GM23338 (cell line): ENCODE results near the gene ATXN7. TPM values are rescaled to one million over a fixed set of nuclear protein-coding genes. Genes with fewer than 3 reads are reported as not detected.
A peak's percentile ranks its signal among the peaks of the same experiment; 100 is the strongest.

Source experiments
- ATAC-seq: fragments of 200-7000 bp; cut with Tn5 transposase; 3 replicates; pipeline ENCODE4 v1.9.1; 2020
- DNase-seq: peaks from one replicate; pipeline ENCODE4 v3.0.0-alpha.2; 2015; ENCODE audit warnings: low spot score
- H2AFZ ChIP-seq: fragments of 200-600 bp; sonication (generic); 2 replicates; pipeline ENCODE4 v1.8.0; 2016; ENCODE audit warnings: antibody characterized with exemption, mild to moderate bottlenecking, moderate library complexity
- H3F3A ChIP-seq: fragments of 200-600 bp; sonication (generic); replicated peaks from 2 replicates; pipeline ENCODE4 v1.8.0; 2017; ENCODE audit warnings: antibody characterized with exemption, mixed run types, low read depth
- H3K27ac ChIP-seq: fragments of 200-600 bp; sonication (generic); 2 replicates; pipeline ENCODE4 v1.6.1; 2016; ENCODE audit warnings: low read depth
- H3K27me3 ChIP-seq: fragments of 200-600 bp; sonication (generic); 2 replicates; pipeline ENCODE4 v1.8.0; 2016; ENCODE audit warnings: mild to moderate bottlenecking, mixed run types, moderate library complexity; ENCODE audit not compliant: insufficient read depth
- H3K36me3 ChIP-seq: fragments of 200-600 bp; sonication (generic); 2 replicates; pipeline ENCODE4 v1.8.0; 2016; ENCODE audit warnings: mild to moderate bottlenecking; ENCODE audit not compliant: insufficient read depth
- H3K4me1 ChIP-seq: fragments of 200-600 bp; sonication (generic); 2 replicates; pipeline ENCODE4 v1.8.0; 2016; ENCODE audit warnings: mild to moderate bottlenecking, moderate library complexity; ENCODE audit not compliant: insufficient read depth
- H3K4me2 ChIP-seq: fragments of 200-600 bp; sonication (generic); 2 replicates; pipeline ENCODE4 v1.7.1; 2017; ENCODE audit warnings: mixed run types
- H3K4me3 ChIP-seq: fragments of 200-600 bp; sonication (generic); 2 replicates; pipeline ENCODE4 v1.6.1; 2016; ENCODE audit warnings: mixed run types
- H3K79me2 ChIP-seq: fragments of 200-600 bp; sonication (generic); replicated peaks from 2 replicates; pipeline ENCODE4 v1.8.0; 2017; ENCODE audit warnings: mild to moderate bottlenecking; ENCODE audit not compliant: insufficient read depth
- H3K9me2 ChIP-seq: fragments of 200-600 bp; sonication (generic); 2 replicates; pipeline ENCODE4 v1.8.0; 2017; ENCODE audit not compliant: insufficient read depth
- H4K20me1 ChIP-seq: fragments of 200-600 bp; sonication (generic); replicated peaks from 2 replicates; pipeline ENCODE4 v1.8.0; 2017; ENCODE audit warnings: mild to moderate bottlenecking; ENCODE audit not compliant: insufficient read depth
- H3K27ac Mint-ChIP-seq: 2 replicates; pipeline ENCODE4 v1.8.0; 2020; ENCODE audit warnings: inconsistent platforms, mild to moderate bottlenecking, moderate library complexity, mixed read lengths
- H3K27me3 Mint-ChIP-seq: 3 replicates; pipeline ENCODE4 v1.8.0; 2022; ENCODE audit warnings: low read depth, mild to moderate bottlenecking, moderate library complexity, mixed read lengths, inconsistent platforms; ENCODE audit not compliant: insufficient read depth, poor library complexity
- H3K36me3 Mint-ChIP-seq: 3 replicates; pipeline ENCODE4 v1.8.0; 2021; ENCODE audit warnings: low read depth, mild to moderate bottlenecking, inconsistent platforms, moderate library complexity, mixed read lengths
- H3K4me1 Mint-ChIP-seq: 3 replicates; pipeline ENCODE4 v1.8.0; 2020; ENCODE audit warnings: mild to moderate bottlenecking, inconsistent platforms, mixed read lengths
- H3K4me3 Mint-ChIP-seq: 3 replicates; pipeline ENCODE4 v1.8.0; 2021; ENCODE audit warnings: moderate library complexity, mild to moderate bottlenecking, inconsistent platforms, mixed read lengths
- H3K9me3 Mint-ChIP-seq: 3 replicates; pipeline ENCODE4 v1.8.0; 2020; ENCODE audit warnings: moderate library complexity, mild to moderate bottlenecking, inconsistent platforms, mixed read lengths
- CREB1 ChIP-seq: fragments of 250-450 bp; sonication (Bioruptor Pico); IDR thresholded peaks from 2 replicates; pipeline ENCODE4 v1.5.0; 2020; ENCODE audit warnings: low read depth, mild to moderate bottlenecking, moderate library complexity
- CTCF ChIP-seq, 2 experiments: fragments of 200-600 bp in 1 of 2; sonication (generic) in 1 of 2; conservative IDR thresholded peaks; 2 replicates each; pipeline versions ENCODE4 v1.5.1 to v1.6.1; 2016 to 2017; ENCODE audit warnings: antibody characterized with exemption in 2 of 2, low read depth in 2 of 2, mild to moderate bottlenecking in 2 of 2, moderate library complexity in 1 of 2
- EZH2 ChIP-seq: fragments of 200-600 bp; sonication (generic); IDR thresholded peaks from one replicate; pipeline ENCODE4 v1.8.0; 2017; ENCODE audit warnings: antibody characterized with exemption, mild to moderate bottlenecking, low read depth; ENCODE audit not compliant: unreplicated experiment
- EZH2phosphoT487 ChIP-seq: fragments of 200-600 bp; sonication (generic); IDR thresholded peaks from one replicate; pipeline ENCODE4 v1.8.1; 2018; ENCODE audit warnings: antibody characterized with exemption; ENCODE audit not compliant: unreplicated experiment
- JUNB ChIP-seq: IDR thresholded peaks from one replicate; pipeline ENCODE4 v1.6.1; 2016; ENCODE audit warnings: antibody characterized with exemption; ENCODE audit not compliant: unreplicated experiment
- NANOG ChIP-seq: IDR thresholded peaks from 2 replicates; pipeline ENCODE4 v1.6.1; 2016; ENCODE audit warnings: antibody characterized with exemption, borderline replicate concordance
- POLR2AphosphoS5 ChIP-seq: IDR thresholded peaks from 2 replicates; pipeline ENCODE4 v1.6.1; 2016; ENCODE audit warnings: antibody characterized with exemption, low read depth
- REST ChIP-seq: IDR thresholded peaks from one replicate; pipeline ENCODE4 v1.6.1; 2018; ENCODE audit warnings: antibody characterized with exemption; ENCODE audit not compliant: unreplicated experiment
- STAT1 ChIP-seq: IDR thresholded peaks from one replicate; pipeline ENCODE4 v1.6.1; 2016; ENCODE audit warnings: antibody characterized with exemption; ENCODE audit not compliant: unreplicated experiment
- ZNF114 ChIP-seq: fragments of 250-450 bp; sonication (Bioruptor Pico); IDR thresholded peaks from 2 replicates; pipeline ENCODE4 v1.5.0; 2020; ENCODE audit warnings: mild to moderate bottlenecking, moderate library complexity
- polyA plus RNA-seq: library from polyadenylated mRNA; unstranded; fragments of >200 nt; fragmentation: Nextera tagmentation; extraction: Ambion mirVana; gene quantifications from 2 replicates; pipeline ENCODE4 v1.2.1, GENCODE V29; 2016
- total RNA-seq: library from RNA; depleted of rRNA; stranded (reverse); fragments of >200 nt; shearing (Covaris generic); gene quantifications from 2 replicates; pipeline ENCODE4 v1.2.3, GENCODE V29; 2014
- TF ChIP-seq, protein P1 (sequence below): IDR thresholded peaks from 2 replicates; pipeline ENCODE4 v1.6.1; 2016; ENCODE audit warnings: antibody characterized with exemption

The ATXN7 gene
- total and polyA plus RNA-seq, 2 experiments from 2014 or later, result 4.0 to 17.2 TPM

GRCh38 chr3:63984391-63984790 lies 120.7 kb downstream of the ATXN7 start (continued):
- no peak for TF ChIP-seq ZNF114 (CRISPR knock-in tag)
- TF ChIP-seq JUNB, result no peak
- no peak for TF ChIP-seq POLR2AphosphoS5
- no peak for TF ChIP-seq STAT1
- no peak for TF ChIP-seq EZH2phosphoT487
- no peak for TF ChIP-seq CTCF (conservative IDR thresholded peaks at IDR 0.05; ENCODE audit: low read depth in 2 of 2)
- no peak for TF ChIP-seq REST
- TF ChIP-seq CREB1, result no peak
- TF ChIP-seq, protein P1, sequence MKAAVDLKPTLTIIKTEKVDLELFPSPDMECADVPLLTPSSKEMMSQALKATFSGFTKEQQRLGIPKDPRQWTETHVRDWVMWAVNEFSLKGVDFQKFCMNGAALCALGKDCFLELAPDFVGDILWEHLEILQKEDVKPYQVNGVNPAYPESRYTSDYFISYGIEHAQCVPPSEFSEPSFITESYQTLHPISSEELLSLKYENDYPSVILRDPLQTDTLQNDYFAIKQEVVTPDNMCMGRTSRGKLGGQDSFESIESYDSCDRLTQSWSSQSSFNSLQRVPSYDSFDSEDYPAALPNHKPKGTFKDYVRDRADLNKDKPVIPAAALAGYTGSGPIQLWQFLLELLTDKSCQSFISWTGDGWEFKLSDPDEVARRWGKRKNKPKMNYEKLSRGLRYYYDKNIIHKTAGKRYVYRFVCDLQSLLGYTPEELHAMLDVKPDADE, result no peak
- TF ChIP-seq NANOG, result no peak
- TF ChIP-seq EZH2, result no peak

DNA sequence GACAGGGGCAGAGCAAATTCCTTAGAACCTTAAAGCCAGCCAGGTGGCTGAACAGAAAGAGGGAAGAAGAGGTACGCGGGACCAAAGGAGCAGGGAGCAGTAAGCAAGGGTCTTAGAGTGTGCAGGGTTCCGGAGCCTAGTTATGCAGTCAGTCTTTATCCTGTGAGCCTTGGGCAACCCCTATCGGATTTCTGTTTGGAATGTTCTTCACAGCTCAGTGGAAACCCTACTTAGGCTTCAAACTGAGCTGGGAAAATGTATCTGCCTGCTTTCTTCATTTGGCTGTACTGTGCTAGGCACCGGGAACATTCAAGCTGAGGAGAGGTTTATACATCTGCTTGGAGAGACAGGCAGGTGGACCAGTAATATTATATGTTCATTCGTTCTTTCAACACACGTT lies 122.5 kb downstream of the ATXN7 start:
- no peaks in the 10 kb centered on the region for H3K36me3 ChIP-seq
- no peak overlapping the region for H2AFZ ChIP-seq
- no peaks in the 10 kb centered on the region for H3K27me3 ChIP-seq
- Mint-ChIP-seq H3K4me3 (no peak overlapping the region), H3K4me1 (0 out of 3 replicates have a peak, but pooled peaks cover 6% of the 10 kb centered on the region), H3K36me3 (peaks cover 25% of the 10 kb centered on the region), H3K9me3 (no peaks in the 10 kb centered on the region), H3K27me3 (no peaks in the 10 kb centered on the region), H3K27ac (0 out of 2 replicates have a peak overlapping the region, but pooled peaks have one; percentile 28)
- H3F3A ChIP-seq, result no peaks in the 10 kb centered on the region
- no peak overlapping the region for H3K27ac ChIP-seq
- no peaks in the 10 kb centered on the region for H3K9me2 ChIP-seq
- H3K4me1 ChIP-seq, result no peaks in the 10 kb centered on the region
- DNase-seq, result no peak
- H3K4me3 ChIP-seq, result no peak overlapping the region
- H4K20me1 ChIP-seq, result 0 out of 2 replicates have a peak, but pooled peaks cover 4% of the 10 kb centered on the region
- H3K79me2 ChIP-seq, result no peaks in the 10 kb centered on the region
- H3K4me2 ChIP-seq, result no peak overlapping the region
- peak; percentile 46 for ATAC-seq
- TF ChIP-seq CREB1 (no peak), NANOG (no peak), JUNB (no peak), ZNF114 (CRISPR knock-in tag) (no peak), POLR2AphosphoS5 (no peak), REST (no peak), EZH2phosphoT487 (no peak)
- TF ChIP-seq, protein P1, result no peak
